Measurements from ENCODE around the gene ZNF487. TPM values are rescaled to one million over a fixed set of nuclear protein-coding genes. Genes with fewer than 3 reads are reported as not detected.

Gene ZNF487
- total and polyA plus RNA-seq, 2 of the 13 experiments (the other 11 are each of a cell fraction or from before 2014, with no cell fraction given): 7.4 to 8.8 TPM

GRCh38 chr10:43436291-43437140 is at the start of gene ZNF487 (continued):
- peak; percentile 75; the same call in 1 of the 2 replicates for TF ChIP-seq THAP9 (CRISPR knock-in tag; IDR thresholded peaks at IDR 0.05; ENCODE audit: borderline replicate concordance)
- TF ChIP-seq, protein P1, sequence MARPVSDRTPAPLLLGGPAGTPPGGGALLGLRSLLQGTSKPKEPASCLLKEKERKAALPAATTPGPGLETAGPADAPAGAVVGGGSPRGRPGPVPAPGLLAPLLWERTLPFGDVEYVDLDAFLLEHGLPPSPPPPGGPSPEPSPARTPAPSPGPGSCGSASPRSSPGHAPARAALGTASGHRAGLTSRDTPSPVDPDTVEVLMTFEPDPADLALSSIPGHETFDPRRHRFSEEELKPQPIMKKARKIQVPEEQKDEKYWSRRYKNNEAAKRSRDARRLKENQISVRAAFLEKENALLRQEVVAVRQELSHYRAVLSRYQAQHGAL (CRISPR knock-in tag; IDR thresholded peaks at IDR 0.05; ENCODE audit: not compliant biosample characterization): no peak
- TF ChIP-seq ELF4 (CRISPR knock-in tag; IDR thresholded peaks at IDR 0.05; ENCODE audit: borderline replicate concordance): peak; percentile 81; the same call in 1 of the 2 replicates
- no peak for TF ChIP-seq ZNF615 (CRISPR knock-in tag; IDR thresholded peaks at IDR 0.05; ENCODE audit: borderline replicate concordance)
- no peak for TF ChIP-seq ZNF44 (CRISPR knock-in tag; IDR thresholded peaks at IDR 0.05)
- TF ChIP-seq MAZ (IDR thresholded peaks at IDR 0.05; ENCODE audit: borderline replicate concordance, low read depth, low read length): no peak
- TF ChIP-seq MAZ (CRISPR knock-in tag; IDR thresholded peaks at IDR 0.05; ENCODE audit: low read depth): peak; percentile 92; the same call in 1 of the 2 replicates
- no peak; the same call in 1 of the 2 replicates for TF ChIP-seq NR0B2 (CRISPR knock-in tag; IDR thresholded peaks at IDR 0.05)
- TF ChIP-seq PREB (CRISPR knock-in tag; IDR thresholded peaks at IDR 0.05): no peak
- no peak for TF ChIP-seq ZNF282 (IDR thresholded peaks at IDR 0.05; ENCODE audit: partially characterized antibody)
- 0 out of 2 replicates have a peak, but pooled peaks have one; percentile 62 for TF ChIP-seq ZNF580 (CRISPR knock-in tag; IDR thresholded peaks at IDR 0.05; ENCODE audit: borderline replicate concordance, low read depth)
- peak; percentile 45 for TF ChIP-seq NCOR1 (IDR thresholded peaks at IDR 0.05; ENCODE audit: borderline replicate concordance, low read length)
- TF ChIP-seq REPIN1 (CRISPR knock-in tag; IDR thresholded peaks at IDR 0.05; ENCODE audit: borderline replicate concordance, low read depth): peak; percentile 69; the same call in 1 of the 2 replicates
- TF ChIP-seq, protein P2, sequence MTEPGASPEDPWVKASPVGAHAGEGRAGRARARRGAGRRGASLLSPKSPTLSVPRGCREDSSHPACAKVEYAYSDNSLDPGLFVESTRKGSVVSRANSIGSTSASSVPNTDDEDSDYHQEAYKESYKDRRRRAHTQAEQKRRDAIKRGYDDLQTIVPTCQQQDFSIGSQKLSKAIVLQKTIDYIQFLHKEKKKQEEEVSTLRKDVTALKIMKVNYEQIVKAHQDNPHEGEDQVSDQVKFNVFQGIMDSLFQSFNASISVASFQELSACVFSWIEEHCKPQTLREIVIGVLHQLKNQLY (CRISPR knock-in tag; IDR thresholded peaks at IDR 0.05): peak; percentile 53; the same call in 1 of the 2 replicates
- peak; percentile 47; the same call in 1 of the 2 replicates for TF ChIP-seq TGIF2 (CRISPR knock-in tag; IDR thresholded peaks at IDR 0.05)
- no peak for TF ChIP-seq CCAR2 (optimal IDR thresholded peaks at IDR 0.05; ENCODE audit: low read depth, low read length)
- no peak for TF ChIP-seq ZBTB33 (CRISPR knock-in tag; IDR thresholded peaks at IDR 0.05)

Data from HepG2 (cell line).